Measurements from ENCODE around the gene PLCE1. TPM values are rescaled to one million over a fixed set of nuclear protein-coding genes. Genes with fewer than 3 reads are reported as not detected.
A peak's percentile ranks its signal among the peaks of the same experiment; 100 is the strongest.

The PLCE1 gene
- total RNA-seq, 1 experiment from 2014 or later = 2.1 TPM

DNA sequence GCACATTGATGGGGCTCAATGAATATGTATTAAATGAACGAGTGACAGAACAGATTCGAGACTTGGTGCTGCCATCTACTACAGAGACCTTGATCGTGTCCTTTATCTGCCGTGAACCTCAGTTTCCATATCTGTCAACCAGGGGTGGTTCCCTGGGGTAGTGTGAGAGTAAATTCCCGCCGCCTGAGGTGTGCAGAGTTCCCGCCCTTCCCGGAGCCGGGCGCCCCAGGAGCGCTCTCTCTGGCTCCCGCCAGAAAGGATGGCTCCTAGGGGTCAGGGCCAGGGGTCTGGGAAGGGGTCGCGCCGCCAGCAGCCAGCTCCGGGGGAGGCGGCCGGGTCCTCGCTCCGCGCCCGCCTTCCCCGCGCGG lies 333 bp upstream of the PLCE1 start:
- no peak for DNase-seq (ENCODE audit: low spot score)

DNA sequence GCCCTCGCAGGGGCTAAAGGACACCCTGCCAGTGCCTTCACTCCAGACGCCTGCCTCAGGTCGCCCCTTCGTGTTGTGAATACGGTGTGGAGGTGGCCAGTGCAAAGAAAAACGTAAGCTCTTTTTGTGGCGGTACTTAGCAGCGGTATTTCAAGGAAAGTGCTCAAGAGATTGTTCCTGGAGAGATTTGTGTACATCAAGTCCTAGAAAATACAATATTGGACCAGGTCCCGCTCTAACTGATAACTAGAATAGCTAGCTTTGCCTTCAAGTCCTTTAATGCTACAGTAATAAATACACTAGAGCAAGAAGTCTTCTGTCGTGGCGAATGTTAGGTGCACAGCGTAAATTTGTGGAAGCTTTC lies 689 bp downstream of the PLCE1 start:
- no peak for DNase-seq (ENCODE audit: low spot score)

DNA sequence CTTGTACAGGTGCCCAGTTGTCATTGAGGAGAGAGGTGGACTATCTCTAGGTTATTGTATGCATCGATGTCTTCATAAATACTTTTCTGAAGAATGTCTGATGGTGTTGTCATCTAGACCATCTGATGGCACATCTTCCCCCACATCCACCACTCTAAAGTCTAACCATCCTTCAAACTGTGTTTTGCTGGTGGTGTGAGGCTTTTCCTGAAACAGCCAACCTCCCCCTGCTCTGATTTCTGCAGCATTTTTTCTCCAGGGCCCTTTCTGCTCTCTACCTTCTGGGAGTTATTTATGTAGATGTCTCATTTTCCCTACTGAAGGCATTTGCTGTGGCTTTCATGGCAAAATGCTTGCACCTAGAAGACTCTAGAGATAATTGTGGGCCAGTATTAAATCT lies 1.5 kb downstream of the PLCE1 start:
- no peak for DNase-seq (ENCODE audit: low spot score)

DNA sequence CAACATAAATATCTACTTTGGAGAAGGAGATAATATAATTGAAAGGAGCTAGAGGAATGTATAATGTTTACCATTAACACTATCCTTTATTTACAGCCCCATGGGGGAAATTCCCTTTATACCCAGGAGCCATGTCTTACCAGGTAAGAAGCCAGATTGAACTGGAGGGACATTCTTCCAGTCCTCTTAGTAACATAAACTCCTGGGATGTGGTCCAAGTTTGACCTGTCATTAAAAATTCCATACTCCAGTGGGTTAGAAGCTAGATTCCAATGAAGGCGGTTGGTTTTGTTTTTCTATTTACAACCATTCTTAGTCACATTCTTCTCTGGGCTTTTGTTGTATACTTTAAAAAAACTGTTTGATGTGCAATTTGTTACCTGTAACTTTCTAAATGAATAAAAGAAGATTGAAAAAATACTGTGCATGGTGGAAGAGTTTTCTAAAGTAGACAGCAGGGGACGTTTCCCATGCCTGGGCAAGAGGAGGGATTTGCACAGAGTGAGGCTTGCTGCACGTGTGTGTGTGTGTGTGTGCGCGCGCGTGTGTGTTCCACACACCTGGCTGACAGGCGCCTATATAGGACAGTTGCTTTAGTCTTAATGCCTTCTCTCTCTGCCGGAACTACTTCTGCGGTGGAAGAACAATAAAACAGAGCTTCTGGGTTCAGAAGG lies 2.0 kb downstream of the PLCE1 start:
- peak; percentile 69 for DNase-seq (ENCODE audit: low spot score)

DNA sequence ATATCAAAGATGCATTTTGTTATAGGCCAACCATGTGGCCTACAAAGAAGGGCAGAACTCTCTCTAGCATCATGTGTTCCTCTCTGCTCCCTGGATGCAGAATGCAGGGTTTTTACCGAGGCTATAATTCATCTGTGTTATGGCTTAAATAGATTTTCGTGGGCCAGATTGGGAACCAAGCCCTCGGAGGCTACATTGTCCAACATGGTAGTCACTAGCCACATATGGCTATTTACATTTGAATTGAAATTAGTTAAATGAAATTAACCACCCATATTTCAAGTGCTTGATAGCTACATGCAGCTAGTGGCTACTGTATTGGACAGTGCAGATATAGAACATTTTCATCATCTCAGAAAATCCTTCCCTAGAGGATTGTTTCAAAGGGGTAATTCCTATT lies 2.8 kb downstream of the PLCE1 start:
- no peak for DNase-seq (ENCODE audit: low spot score)

DNA sequence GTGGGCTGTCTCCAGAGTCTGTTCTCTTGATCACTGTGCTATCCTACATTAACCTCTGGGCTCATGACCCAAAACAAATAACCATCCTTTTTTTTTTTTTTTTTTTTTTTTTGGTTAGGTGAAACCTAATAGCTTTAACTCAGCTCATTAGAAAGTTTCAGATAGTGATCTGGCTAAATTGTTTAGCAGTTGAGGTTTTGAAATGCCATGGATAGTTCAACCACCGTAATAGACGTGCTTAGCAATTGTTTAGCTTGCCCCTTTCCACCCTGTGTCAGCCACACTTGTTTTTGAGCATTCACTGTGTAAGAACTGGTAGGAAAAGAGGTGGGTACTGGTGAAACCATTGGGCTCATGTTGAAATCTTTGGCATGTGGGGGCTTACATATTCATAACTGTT lies 3.8 kb downstream of the PLCE1 start:
- DNase-seq (ENCODE audit: low spot score) = no peak

DNA sequence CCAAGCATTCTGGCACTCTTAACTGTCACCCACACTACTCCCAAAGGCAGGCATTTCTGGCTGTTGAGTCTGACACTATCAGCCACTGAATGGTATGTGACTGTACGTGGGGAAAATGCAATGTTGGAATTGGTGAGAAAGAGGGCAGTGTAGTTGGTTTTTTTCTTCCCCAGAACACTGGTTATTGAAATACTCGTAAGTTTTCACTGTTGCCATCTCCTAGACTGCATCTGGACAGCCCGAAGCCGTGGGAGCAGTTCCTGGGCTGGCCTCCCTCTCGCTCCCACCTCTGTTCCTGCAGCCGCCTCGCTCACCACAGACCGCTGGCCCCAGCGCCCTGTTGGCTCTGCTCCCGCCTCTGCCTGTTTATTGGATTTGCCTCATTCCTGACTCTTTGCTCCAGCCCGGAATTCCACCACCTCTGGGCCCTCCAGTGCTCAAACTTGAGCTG lies 5.7 kb downstream of the PLCE1 start:
- DNase-seq (ENCODE audit: low spot score) = no peak

DNA sequence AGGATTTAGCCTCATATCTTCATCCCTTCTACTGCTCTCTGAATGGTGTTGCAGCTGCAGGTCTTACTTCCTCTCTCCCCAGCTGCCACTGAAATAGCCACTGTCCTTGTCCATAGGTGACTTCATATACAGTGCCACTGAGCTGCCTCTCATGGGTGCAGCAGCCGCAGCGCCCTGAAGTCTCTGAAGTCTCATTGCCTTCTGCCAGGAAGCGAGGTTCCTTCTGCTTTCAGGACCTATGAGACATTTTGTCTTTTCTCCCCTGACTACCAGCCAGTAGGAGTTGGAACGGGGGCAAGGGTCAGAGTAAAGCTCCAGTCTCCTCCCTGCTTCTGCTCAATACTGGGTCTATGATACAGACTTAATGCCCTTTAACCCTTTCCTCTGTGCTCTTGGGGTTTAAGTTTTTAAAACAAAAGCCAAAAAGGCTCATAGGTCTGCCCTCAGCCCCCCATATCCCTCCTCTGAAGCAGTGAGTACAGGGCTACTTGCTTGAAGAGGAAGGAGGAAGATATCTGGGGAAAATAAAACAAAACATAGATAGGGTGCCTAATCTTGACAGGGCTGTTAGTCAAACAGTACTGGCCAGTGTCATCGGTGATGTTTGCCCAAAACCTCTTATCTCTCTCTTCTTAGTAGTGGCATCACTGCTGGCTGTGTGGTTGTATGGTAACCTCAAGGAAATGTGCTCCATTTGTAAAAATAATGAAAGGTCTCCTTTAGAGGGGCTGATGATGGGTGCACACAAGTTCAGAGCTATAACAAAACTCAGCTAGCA lies 7.1 kb downstream of the PLCE1 start:
- peak; percentile 41 for DNase-seq (ENCODE audit: low spot score)

DNA sequence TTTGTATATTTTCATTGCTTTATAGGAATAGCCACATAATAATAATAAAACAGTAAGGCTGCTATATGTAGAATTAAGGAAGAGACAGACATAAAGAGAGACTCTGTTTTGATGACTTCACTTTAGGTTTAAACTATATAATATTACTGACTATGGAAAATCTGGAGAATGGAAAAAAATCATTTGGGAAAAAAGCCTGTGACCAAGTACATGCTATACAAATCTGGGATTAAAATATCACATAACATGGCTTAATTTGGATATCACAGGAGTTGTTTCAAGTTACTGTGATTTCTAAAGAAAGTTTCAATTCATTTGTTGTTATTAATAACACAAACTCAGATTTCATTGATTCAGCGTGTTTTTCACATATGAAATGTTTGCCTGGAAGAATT lies 7.7 kb downstream of the PLCE1 start:
- no peak for DNase-seq (ENCODE audit: low spot score)

DNA sequence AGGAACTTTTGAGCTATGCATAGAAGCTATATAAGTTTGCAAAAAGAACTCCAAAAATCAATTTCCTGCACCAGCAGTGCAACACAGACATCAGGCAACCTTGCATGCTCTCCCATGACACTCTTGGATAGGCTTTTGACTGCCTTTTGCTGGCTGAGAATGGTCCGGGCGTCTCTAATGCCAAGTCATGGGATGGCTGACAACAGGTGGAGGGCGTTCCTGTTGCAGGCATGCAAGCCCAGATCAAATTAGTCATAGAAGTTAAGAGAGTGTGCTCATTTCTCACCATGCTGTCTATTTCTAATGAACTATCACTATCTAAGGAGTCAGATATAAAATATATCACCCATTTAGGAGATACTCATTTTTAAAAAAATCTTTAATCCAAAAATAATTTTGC lies 8.4 kb downstream of the PLCE1 start:
- no peak for DNase-seq (ENCODE audit: low spot score)

DNA sequence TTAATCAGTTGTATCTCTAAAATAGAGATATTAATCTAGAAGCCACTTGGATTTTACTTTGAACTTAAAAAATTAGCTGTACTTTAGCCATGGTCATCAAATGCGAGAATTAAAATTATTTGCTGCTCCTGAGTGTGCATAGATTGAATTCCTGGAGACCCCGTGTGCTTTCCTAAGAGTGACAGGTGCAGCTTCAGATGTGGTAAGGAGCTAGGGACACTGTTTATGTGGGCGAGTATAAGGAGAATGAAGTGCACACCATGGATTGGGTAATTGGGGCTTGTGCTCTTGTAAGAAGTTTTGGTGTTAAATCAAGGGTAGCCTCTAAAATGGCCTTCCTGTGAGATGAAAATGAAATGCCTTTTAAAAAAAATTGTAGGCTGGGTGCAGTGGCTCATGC lies 9.8 kb downstream of the PLCE1 start:
- DNase-seq (ENCODE audit: low spot score) = no peak

DNA sequence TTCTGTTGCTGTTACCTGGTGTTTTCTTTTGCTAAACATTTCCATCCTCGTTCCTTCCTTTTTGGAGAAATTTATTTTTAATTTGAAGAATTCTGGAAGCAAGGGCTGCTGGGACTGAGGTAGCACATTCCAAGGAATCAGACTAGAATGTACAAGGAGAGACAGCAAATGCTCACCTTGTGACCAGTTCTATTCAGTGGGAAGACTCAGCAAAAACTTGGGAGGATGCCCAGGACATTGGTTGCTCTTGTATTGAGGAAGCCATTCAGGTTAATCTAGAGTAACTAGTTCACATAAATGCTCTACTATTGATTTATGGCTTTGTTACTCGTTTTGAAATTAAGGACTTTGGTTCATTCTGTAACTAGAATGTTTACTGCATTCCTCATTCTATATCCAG lies 11.3 kb downstream of the PLCE1 start:
- peak; percentile 76 for DNase-seq (ENCODE audit: low spot score)

DNA sequence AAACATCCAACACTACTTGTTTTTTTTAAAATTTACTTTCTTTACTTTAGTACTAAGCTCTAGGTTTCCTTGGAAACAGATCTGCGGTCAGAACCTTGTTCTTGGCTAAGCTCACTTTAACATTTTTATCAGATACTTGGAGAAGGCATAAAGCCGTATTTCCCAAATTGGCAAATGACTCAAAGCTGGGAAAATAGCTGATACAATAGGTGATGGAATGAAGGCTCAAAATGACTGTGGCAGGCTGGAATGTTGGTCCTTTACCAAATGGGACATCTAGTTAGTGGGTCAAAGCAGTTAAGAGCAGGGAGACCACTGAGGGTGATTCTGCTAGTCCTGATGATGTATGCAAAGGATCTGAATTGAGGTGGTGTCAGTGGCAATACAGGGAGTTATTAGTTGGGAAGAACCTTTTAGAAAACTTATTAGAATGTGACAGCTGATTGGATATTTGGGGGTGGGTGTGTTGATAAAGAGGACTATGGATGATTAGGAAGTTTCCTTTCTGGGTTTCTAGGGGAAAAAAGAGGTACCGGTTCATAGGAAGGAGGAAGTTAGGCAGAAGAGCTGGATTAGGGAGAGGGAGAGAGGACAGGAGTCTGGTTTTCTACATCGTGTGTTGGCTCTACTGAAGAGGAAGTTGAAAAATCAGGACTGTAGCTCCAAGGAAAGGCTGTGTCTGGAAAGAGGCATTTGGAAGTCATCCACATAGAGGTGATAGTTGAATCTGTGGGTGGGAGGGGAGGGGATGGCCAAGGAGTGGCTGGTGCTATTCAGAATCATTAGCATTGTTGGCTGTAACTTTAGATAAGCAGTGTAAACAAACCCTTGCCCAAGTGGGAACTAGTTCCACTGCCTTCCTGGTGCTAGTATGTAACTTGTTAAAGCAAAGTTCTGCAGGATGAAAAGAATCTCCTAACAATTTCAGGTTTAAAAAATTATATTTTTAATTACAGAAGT lies 13.1 kb downstream of the PLCE1 start:
- DNase-seq (ENCODE audit: low spot score) = peak; percentile 87

DNA sequence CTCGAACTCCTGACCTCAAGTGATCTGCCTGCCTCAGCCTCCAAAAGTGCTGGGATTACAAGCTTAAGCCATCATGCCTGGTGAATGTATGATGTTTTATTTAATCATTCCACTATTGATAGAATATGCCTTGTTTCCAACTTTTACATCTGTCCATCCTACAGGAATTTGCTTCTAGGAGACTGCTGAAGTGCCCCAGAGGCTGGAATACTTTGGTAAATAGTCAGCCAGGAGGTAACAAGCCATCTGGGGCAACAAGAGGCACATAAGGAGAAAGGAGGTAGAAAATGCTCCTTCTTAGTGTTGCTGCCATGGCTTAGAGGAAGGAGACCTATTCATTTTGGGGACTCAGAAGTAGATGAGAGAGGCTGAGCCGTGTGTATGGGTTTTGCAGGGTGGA lies 14.8 kb downstream of the PLCE1 start:
- no peak for DNase-seq (ENCODE audit: low spot score)

DNA sequence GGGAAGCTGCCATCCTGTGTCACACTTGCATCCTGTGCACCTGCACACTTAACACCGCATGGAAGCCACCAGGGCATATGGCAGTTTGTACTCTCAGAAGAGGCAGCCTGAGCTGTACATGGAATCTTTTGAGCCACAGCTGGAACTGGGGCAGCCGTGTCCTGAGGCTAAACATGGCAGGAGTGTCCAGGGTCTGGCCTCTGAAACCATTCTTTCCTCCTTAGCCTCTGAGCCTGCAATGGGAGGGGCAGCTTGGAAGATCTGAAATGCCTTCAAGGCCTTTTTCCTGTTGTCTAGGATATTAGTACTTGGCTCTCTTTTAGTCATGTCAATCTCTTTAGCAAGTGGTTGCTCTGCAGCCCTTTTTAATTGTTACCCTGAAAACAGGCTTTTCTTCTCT lies 16.4 kb downstream of the PLCE1 start:
- DNase-seq (ENCODE audit: low spot score) = no peak

DNA sequence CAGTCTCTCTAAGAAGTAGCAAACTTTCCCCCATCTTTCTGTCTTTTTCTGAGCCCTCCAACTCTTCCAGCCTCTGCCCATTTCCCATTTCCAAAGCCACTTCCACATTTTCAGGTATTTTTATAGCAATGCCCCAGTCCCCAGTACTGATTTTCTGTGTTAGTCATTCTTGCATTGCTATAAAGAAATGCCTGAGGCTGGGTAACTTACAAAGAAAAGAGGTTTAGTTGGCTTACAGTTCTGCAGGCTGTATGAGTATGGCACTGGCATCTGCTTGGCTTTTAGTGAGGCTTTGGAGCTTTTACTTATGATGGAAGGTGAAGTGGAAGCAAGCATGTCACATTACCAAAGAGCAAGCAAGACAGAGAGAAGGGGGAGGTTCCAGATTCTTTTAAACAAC lies 17.2 kb downstream of the PLCE1 start:
- no peak for DNase-seq (ENCODE audit: low spot score)

DNA sequence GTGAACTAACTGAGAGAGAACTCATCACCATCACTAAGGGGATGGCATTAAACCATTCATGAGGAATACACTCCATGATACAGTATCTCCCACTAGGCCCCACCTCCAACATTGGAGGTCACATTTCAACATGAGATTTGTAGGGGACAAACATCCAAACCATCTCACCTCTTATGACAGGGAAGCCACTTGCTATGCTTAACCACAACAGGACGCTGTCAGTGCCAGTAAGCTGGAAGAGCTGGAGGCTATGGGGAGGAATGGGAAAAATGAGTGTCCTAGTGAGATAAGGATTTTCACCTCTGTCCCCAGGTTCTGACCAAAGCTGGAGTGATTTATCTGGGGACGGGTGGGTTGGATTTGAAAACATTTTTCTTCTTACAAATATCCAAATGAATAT lies 17.6 kb downstream of the PLCE1 start:
- DNase-seq (ENCODE audit: low spot score) = no peak

DNA sequence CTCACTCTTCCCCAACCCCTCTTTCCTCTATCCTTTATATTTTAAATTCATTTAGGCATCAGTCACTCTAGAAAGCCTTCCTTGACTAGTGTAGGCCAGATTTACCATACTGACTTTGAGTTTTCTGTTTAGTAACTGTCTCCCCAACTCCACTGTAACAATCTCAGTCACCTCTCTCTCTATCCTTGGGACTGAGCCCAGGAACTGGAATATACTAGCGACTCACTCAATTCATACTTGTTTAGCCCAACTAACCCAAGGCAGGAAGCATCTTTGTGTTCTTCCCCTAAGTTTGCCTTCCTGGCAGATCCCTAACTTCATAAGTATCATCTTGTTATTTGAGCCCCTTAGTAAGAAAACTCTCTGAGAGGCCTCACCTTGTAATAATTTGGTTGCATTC lies 19.1 kb downstream of the PLCE1 start:
- DNase-seq (ENCODE audit: low spot score) = no peak

DNA sequence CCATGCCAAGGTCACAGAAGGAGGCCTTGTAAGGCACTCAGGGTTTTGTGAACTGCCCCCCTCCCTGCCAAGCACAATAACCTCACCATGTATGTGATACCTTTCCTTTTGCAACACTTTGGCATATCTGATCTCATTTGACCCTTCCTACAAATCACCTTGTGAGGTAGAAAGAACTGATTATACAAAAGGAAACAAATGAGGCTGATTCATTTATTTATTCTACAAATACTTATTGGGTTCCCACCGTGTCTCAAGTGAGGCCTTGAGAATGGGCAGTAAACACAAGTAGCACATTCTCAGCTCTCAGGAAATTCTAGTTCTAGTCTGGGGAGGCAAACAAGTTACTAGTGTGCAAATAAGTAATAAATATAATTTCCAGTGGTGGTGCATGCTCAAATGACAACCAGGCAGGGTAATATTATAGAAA lies 19.6 kb downstream of the PLCE1 start:
- DNase-seq (ENCODE audit: low spot score) = no peak

DNA sequence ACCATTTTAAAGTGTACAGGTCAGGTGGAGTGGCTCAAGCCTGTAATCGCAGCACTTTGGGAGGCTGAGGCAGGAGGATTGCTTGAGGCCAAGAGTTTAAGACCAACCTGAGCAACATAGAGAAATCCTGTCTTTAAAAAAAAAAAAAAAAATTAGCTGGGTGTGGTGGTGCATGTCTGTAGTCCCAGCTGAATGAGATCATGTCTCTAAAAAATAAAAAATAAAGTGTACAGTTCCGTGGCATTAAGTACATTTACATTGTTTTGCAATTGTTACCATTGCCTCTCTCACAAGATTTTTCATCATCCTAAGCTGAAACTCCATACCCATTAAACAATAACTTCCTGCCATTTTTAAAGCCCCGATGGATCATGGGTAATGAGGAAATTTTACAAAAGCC lies 20.6 kb downstream of the PLCE1 start:
- DNase-seq (ENCODE audit: low spot score) = no peak

DNA sequence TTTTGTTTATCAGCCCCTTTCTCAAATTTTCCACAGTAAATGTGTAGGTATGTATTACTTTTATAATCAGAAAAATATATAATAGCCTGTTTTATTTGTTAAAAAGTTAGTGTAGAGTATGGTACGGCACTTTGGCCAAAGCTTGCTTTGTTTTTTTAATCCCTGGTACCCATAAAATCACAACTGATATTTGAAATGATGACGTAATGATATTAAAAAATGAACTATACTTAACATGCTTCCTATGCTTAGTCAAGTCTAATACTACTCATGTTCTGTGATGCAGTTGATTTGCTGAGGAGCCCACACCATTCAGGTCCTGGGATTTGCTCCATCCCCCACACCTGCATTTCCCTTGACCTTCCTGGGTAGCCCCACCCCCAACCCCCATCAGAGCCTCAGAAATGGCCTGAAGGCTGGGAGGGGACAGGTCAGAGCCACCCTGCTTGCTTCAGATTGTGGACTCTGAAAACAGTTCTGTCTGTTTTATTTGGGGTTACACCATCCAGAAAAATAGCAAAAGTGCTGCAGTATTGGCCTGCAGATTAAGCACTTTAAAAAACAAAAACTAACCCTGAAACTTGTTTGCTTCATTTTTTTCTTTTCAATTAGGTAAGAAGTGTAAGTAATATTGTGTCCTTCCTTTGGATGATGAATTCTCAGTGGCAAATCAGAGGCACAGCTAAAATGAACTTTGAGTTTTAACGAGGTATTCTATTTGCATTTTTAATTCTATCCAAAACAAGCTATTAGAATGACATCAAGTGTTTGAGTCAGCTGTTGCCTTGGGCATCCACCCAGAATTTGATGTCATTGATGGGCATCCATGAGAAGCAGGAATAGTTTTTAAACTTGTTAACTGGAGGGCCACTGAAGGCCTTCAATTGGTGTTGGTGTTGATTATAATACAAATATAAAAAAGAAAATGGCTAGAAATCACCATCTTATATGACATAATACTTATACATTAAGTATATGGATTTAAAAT lies 23.3 kb downstream of the PLCE1 start:
- DNase-seq (ENCODE audit: low spot score) = no peak
